Mucosa of stomach (tissue), 1 donor: ENCODE measurements around the gene KLHDC1.
A peak's percentile ranks its signal among the peaks of the same experiment; 100 is the strongest.
"Not testable (repeated sequence)": the region's sequence is repeated elsewhere in the genome, so short reads cannot be mapped to it uniquely, and the experiment has no call there.

Experiments
- H3K27me3 ChIP-seq: one replicate; pipeline ENCODE4 v1.7.0; 2013; ENCODE audit warnings: mild to moderate bottlenecking, low read length; ENCODE audit not compliant: control insufficient read depth, insufficient read depth
- H3K36me3 ChIP-seq: one replicate; pipeline ENCODE4 v1.7.0; 2013; ENCODE audit warnings: low read length; ENCODE audit not compliant: control insufficient read depth, insufficient read depth
- H3K4me1 ChIP-seq: one replicate; pipeline ENCODE4 v1.7.0; 2013; ENCODE audit warnings: mild to moderate bottlenecking, low read length; ENCODE audit not compliant: control insufficient read depth, insufficient read depth
- H3K4me3 ChIP-seq: one replicate; pipeline ENCODE4 v1.7.0; 2013; ENCODE audit warnings: low read length
- H3K9ac ChIP-seq: one replicate; pipeline ENCODE4 v1.7.0; 2013; ENCODE audit warnings: mild to moderate bottlenecking, low read length, moderate library complexity
- H3K9me3 ChIP-seq: one replicate; pipeline ENCODE4 v1.7.0; 2013; ENCODE audit warnings: mild to moderate bottlenecking, low read length, moderate library complexity; ENCODE audit not compliant: control insufficient read depth
- donor health status: Pancreatic carcinoma.

KLHDC1 gene

GRCh38 chr14:49692811-49693734, at the start of gene KLHDC1:
KLHDC1 (plus strand) TSS chr14:49693120; CDS start chr14:49693195, 75 bp downstream.
- H3K4me3 ChIP-seq, result peak within 1 kb of the TSS; percentile 58
- no peaks in the 10 kb centered on the region for H3K27me3 ChIP-seq
- H3K36me3 ChIP-seq, result no peaks in the 10 kb centered on the region
- H3K9me3 ChIP-seq, result no peaks in the 10 kb centered on the region
- H3K9ac ChIP-seq, result peak within 1 kb of the TSS; percentile 88
- H3K4me1 ChIP-seq, result peaks cover 11% of the 10 kb centered on the region

GRCh38 chr14:49653508-49653907, 39.4 kb upstream of the KLHDC1 start:
- Histone ChIP-seq H3K4me3 (no peak overlapping the region), H3K9me3 (no peaks in the 10 kb centered on the region), H3K9ac (no peak overlapping the region), H3K27me3 (no peaks in the 10 kb centered on the region), H3K36me3 (no peaks in the 10 kb centered on the region), H3K4me1 (peaks cover 10% of the 10 kb centered on the region)

GRCh38 chr14:49654511-49654910, 38.4 kb upstream of the KLHDC1 start:
- H3K4me1 ChIP-seq, result peaks cover 11% of the 10 kb centered on the region
- H3K27me3 ChIP-seq, result no peaks in the 10 kb centered on the region
- no peak overlapping the region for H3K4me3 ChIP-seq
- H3K9me3 ChIP-seq, result no peaks in the 10 kb centered on the region
- H3K9ac ChIP-seq, result no peak overlapping the region
- no peaks in the 10 kb centered on the region for H3K36me3 ChIP-seq

GRCh38 chr14:49657500-49657899, 35.4 kb upstream of the KLHDC1 start:
- H3K4me3 ChIP-seq, H3K27me3 ChIP-seq, H3K9me3 ChIP-seq, H3K9ac ChIP-seq, H3K36me3 ChIP-seq: not testable (repeated sequence)
- H3K4me1 ChIP-seq, result peaks cover 18% of the 10 kb centered on the region

GRCh38 chr14:49659526-49660455, 33.1 kb upstream of the KLHDC1 start:
- Histone ChIP-seq H3K9ac (no peak overlapping the region), H3K4me1 (peaks cover 18% of the 10 kb centered on the region), H3K27me3 (no peaks in the 10 kb centered on the region), H3K9me3 (no peaks in the 10 kb centered on the region), H3K36me3 (no peaks in the 10 kb centered on the region), H3K4me3 (no peak overlapping the region)

GRCh38 chr14:49670475-49670874, 22.4 kb upstream of the KLHDC1 start:
- H3K4me3 ChIP-seq, result no peak overlapping the region
- no peak overlapping the region for H3K9ac ChIP-seq
- no peaks in the 10 kb centered on the region for H3K9me3 ChIP-seq
- no peaks in the 10 kb centered on the region for H3K36me3 ChIP-seq
- no peaks in the 10 kb centered on the region for H3K4me1 ChIP-seq
- no peaks in the 10 kb centered on the region for H3K27me3 ChIP-seq

GRCh38 chr14:49673586-49673985, 19.3 kb upstream of the KLHDC1 start:
- Histone ChIP-seq H3K9me3 (no peaks in the 10 kb centered on the region), H3K9ac (no peak overlapping the region), H3K4me3 (no peak overlapping the region), H3K27me3 (no peaks in the 10 kb centered on the region), H3K36me3 (no peaks in the 10 kb centered on the region), H3K4me1 (no peaks in the 10 kb centered on the region)

- no peaks in the 10 kb centered on the region for H3K27me3 ChIP-seq
Measured at GRCh38 chr14:49677643-49678042, 15.3 kb upstream of the KLHDC1 start.

GRCh38 chr14:49679271-49679670, 13.6 kb upstream of the KLHDC1 start:
- no peaks in the 10 kb centered on the region for H3K9me3 ChIP-seq
- H3K4me1 ChIP-seq, result no peaks in the 10 kb centered on the region
- H3K36me3 ChIP-seq, result no peaks in the 10 kb centered on the region
- H3K9ac ChIP-seq, result no peak overlapping the region
- H3K27me3 ChIP-seq, result no peaks in the 10 kb centered on the region
- H3K4me3 ChIP-seq, result no peak overlapping the region

More at GRCh38 chr14:49677643-49678042, 15.3 kb upstream of the KLHDC1 start:
- Histone ChIP-seq H3K4me3 (no peak overlapping the region), H3K36me3 (no peaks in the 10 kb centered on the region), H3K9ac (no peak overlapping the region), H3K9me3 (no peaks in the 10 kb centered on the region), H3K4me1 (no peaks in the 10 kb centered on the region)

- no peaks in the 10 kb centered on the region for H3K9me3 ChIP-seq
- no peaks in the 10 kb centered on the region for H3K36me3 ChIP-seq
- H3K4me1 ChIP-seq, result peaks cover 10% of the 10 kb centered on the region
- no peak overlapping the region for H3K9ac ChIP-seq
- H3K27me3 ChIP-seq, result no peaks in the 10 kb centered on the region
- H3K4me3 ChIP-seq, result no peak overlapping the region
Measured at GRCh38 chr14:49686425-49686824, 6.5 kb upstream of the KLHDC1 start.

- H3K36me3 ChIP-seq, result no peaks in the 10 kb centered on the region
- H3K4me1 ChIP-seq, result peaks cover 11% of the 10 kb centered on the region
- no peaks in the 10 kb centered on the region for H3K27me3 ChIP-seq
- peak within 1 kb of the TSS; percentile 61 for H3K4me3 ChIP-seq
- H3K9ac ChIP-seq, result peak within 1 kb of the TSS; percentile 71
- H3K9me3 ChIP-seq, result no peaks in the 10 kb centered on the region
Measured at GRCh38 chr14:49687942-49688700, 4.8 kb upstream of the KLHDC1 start, which contains the start of gene POLE2. POLE2 (minus strand) TSS chr14:49688214; CDS start chr14:49688203, 11 bp downstream.
